K562 (cell line): ENCODE results near the gene PRDX6. TPM values are rescaled to one million over a fixed set of nuclear protein-coding genes. Genes with fewer than 3 reads are reported as not detected.

ENCODE experiments used
- CTBP1 ChIP-seq: fragments of 450-650 bp; IDR thresholded peaks from 2 replicates; pipeline ENCODE4 v1.6.1; 2016; ENCODE audit warnings: borderline replicate concordance
- ELF1 ChIP-seq: fragments of 200-800 bp; sonication (Bioruptor generic); IDR thresholded peaks from 2 replicates; pipeline ENCODE4 v1.6.1; 2016; ENCODE audit warnings: missing genetic modification characterization, missing compliant biosample characterization
- GABPA ChIP-seq: fragments of 200-800 bp; sonication (Bioruptor generic); conservative IDR thresholded peaks from 2 replicates; pipeline ENCODE4 v1.6.1; 2016; ENCODE audit warnings: low read depth, missing genetic modification characterization, missing compliant biosample characterization
- MEF2A ChIP-seq: IDR thresholded peaks from 2 replicates; pipeline ENCODE4 v1.6.1; 2011; ENCODE audit warnings: low read depth, mild to moderate bottlenecking, low read length, moderate library complexity; ENCODE audit not compliant: control insufficient read depth
- NONO ChIP-seq, 2 experiments: fragments of 200-400 bp in 1 of 2; fragments of 450-650 bp in 1 of 2; formaldehyde crosslinking in 1 of 2; IDR thresholded peaks; 2 replicates each; pipeline ENCODE4 v1.6.1; 2017; ENCODE audit warnings: low read depth in 2 of 2, mild to moderate bottlenecking in 2 of 2, moderate library complexity in 2 of 2, low read length in 1 of 2
- RAD21 ChIP-seq, 2 experiments: fragments of 250-450 bp in 1 of 2; fragments of 450-650 bp in 1 of 2; sonication (Bioruptor Pico) in 1 of 2; formaldehyde crosslinking in 1 of 2; IDR thresholded peaks in 1 of 2; conservative IDR thresholded peaks in 1 of 2; 2 replicates each; pipeline versions ENCODE4 v1.4.0 to v1.8.0; 2020 to 2022; ENCODE audit warnings: mild to moderate bottlenecking in 2 of 2, moderate library complexity in 1 of 2
- TAF1 ChIP-seq: IDR thresholded peaks from 2 replicates; pipeline ENCODE4 v1.6.1; 2011; ENCODE audit warnings: mild to moderate bottlenecking, low read length, moderate library complexity; ENCODE audit not compliant: insufficient read depth, control insufficient read depth, severe bottlenecking; ENCODE audit errors: extremely low read depth
- ZBTB8A ChIP-seq: fragments of 450-650 bp; IDR thresholded peaks from 2 replicates; pipeline ENCODE4 v1.6.1; 2018; ENCODE audit warnings: mild to moderate bottlenecking, moderate library complexity; ENCODE audit not compliant: partially characterized antibody
- polyA plus RNA-seq, 8 experiments: library from polyadenylated mRNA; depleted of rRNA in 4 of 8; stranded (reverse) in 5 of 8; unstranded in 3 of 8; fragments of >200 nt; fragmentation: Nextera tagmentation in 2 of 8; fragmentation: Illumina TruSeq in 1 of 8; extraction: Ambion mirVana in 2 of 8; extraction: Trizol in 1 of 8; gene quantifications; 2 replicates each; pipeline versions ENCODE4 v1.2.1 to v1.2.3, GENCODE V29; 2011 to 2014; ENCODE audit warnings: inconsistent platforms in 1 of 8, missing spikeins in 1 of 8
- total RNA-seq, 7 experiments: library from RNA; depleted of rRNA in 6 of 7; stranded (reverse); fragments of >200 nt in 6 of 7; fragmentation: Illumina TruSeq in 2 of 7; extraction: Trizol in 2 of 7; gene quantifications; 2 replicates each; pipeline versions ENCODE4 v1.2.1 to v1.2.3, GENCODE V29; 2011 to 2021; ENCODE audit warnings: low replicate concordance in 1 of 7
- TF ChIP-seq, protein P1 (sequence below): sonication (generic); formaldehyde crosslinking; IDR thresholded peaks from 2 replicates; pipeline ENCODE4 v1.8.0; 2023; ENCODE audit warnings: mild to moderate bottlenecking, missing genetic modification reagents
- TF ChIP-seq, protein P2 (sequence below): fragments of 450-650 bp; formaldehyde crosslinking; IDR thresholded peaks from 2 replicates; pipeline ENCODE4 v1.4.0; 2020; ENCODE audit warnings: mild to moderate bottlenecking, moderate library complexity
- TF ChIP-seq, protein P3 (sequence below), 2 experiments: IDR thresholded peaks in 1 of 2; conservative IDR thresholded peaks in 1 of 2; 2 replicates each; pipeline ENCODE4 v1.6.1; 2016; ENCODE audit warnings: low read depth in 2 of 2, mild to moderate bottlenecking in 1 of 2, missing compliant biosample characterization in 1 of 2, missing genetic modification characterization in 1 of 2, moderate library complexity in 1 of 2

The PRDX6 gene
- total and polyA plus RNA-seq, 9 of the 15 experiments (the other 6 are each of a cell fraction or from before 2014, with no cell fraction given) = 277 to 1,082 (median 610) TPM

DNA sequence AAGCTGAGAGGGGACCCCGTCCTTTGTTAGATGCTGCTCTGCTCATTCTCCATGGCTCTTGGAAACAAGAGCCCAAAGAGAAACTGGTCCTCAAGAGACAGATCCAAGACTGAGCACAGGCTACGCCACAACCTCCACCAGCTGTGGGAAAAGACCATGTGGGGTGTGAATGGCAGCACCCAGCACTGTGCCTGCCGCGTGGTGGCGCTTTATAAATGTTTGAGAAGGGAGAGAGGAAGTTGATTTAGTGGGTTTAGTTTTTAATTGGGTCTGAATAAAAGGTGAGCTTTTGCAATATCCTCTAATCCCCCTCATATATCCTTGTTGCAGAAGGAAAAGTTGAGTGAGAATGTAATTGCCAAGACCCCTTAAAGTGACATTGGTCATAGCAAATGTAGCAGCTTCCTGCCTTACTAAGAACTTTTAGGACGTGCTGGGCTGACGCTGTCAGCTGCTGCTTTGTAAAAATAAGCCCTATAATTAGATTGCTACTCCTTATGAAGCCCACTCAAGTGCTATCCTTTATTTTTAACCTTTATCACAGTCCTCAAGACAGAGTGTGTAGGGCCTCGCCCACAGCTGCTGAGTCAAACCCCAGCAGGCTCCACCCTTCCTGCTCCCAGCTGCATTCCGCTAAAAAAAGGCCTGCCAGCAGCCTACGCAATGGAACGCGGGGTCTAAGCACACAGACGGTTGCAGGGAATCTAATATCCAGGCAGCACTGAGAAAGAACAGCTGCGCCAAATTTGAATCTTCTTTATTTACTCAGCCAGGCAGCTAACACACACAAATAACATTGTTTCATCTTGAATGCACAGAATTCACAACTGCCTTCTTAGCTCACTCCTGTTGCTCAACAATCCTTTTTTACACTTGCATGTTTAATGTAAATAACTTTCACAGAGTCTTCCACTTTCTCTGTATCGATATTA lies 47.4 kb upstream of the PRDX6 start (continued):
- peak; percentile 21; the same call in 1 of the 2 replicates for TF ChIP-seq ELF1 (tag)
- TF ChIP-seq, protein P1, sequence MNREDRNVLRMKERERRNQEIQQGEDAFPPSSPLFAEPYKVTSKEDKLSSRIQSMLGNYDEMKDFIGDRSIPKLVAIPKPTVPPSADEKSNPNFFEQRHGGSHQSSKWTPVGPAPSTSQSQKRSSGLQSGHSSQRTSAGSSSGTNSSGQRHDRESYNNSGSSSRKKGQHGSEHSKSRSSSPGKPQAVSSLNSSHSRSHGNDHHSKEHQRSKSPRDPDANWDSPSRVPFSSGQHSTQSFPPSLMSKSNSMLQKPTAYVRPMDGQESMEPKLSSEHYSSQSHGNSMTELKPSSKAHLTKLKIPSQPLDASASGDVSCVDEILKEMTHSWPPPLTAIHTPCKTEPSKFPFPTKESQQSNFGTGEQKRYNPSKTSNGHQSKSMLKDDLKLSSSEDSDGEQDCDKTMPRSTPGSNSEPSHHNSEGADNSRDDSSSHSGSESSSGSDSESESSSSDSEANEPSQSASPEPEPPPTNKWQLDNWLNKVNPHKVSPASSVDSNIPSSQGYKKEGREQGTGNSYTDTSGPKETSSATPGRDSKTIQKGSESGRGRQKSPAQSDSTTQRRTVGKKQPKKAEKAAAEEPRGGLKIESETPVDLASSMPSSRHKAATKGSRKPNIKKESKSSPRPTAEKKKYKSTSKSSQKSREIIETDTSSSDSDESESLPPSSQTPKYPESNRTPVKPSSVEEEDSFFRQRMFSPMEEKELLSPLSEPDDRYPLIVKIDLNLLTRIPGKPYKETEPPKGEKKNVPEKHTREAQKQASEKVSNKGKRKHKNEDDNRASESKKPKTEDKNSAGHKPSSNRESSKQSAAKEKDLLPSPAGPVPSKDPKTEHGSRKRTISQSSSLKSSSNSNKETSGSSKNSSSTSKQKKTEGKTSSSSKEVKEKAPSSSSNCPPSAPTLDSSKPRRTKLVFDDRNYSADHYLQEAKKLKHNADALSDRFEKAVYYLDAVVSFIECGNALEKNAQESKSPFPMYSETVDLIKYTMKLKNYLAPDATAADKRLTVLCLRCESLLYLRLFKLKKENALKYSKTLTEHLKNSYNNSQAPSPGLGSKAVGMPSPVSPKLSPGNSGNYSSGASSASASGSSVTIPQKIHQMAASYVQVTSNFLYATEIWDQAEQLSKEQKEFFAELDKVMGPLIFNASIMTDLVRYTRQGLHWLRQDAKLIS (CRISPR knock-in tag) = 0 out of 2 replicates have a peak, but pooled peaks have one; percentile 22
- TF ChIP-seq NONO (IDR thresholded peaks at IDR 0.05; ENCODE audit: low read depth in 2 of 2, low read length in 1 of 2) = peak in 1 of 2 experiments; percentile 61; a peak in 2 of 4 replicates
- TF ChIP-seq, protein P2, sequence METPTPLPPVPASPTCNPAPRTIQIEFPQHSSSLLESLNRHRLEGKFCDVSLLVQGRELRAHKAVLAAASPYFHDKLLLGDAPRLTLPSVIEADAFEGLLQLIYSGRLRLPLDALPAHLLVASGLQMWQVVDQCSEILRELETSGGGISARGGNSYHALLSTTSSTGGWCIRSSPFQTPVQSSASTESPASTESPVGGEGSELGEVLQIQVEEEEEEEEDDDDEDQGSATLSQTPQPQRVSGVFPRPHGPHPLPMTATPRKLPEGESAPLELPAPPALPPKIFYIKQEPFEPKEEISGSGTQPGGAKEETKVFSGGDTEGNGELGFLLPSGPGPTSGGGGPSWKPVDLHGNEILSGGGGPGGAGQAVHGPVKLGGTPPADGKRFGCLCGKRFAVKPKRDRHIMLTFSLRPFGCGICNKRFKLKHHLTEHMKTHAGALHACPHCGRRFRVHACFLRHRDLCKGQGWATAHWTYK (CRISPR knock-in tag) = peak; percentile 39; the same call in 1 of the 2 replicates
- peak; percentile 56 for TF ChIP-seq TAF1
- no peak for TF ChIP-seq ZBTB8A
- peak; percentile 15; the same call in 1 of the 2 replicates for TF ChIP-seq GABPA (tag)
- peak; percentile 55 to 75 for TF ChIP-seq RAD21 (CRISPR knock-in tag; conservative IDR thresholded peaks at IDR 0.05 in 1 of 2, IDR thresholded peaks at IDR 0.05 in 1 of 2)
- TF ChIP-seq, protein P3, sequence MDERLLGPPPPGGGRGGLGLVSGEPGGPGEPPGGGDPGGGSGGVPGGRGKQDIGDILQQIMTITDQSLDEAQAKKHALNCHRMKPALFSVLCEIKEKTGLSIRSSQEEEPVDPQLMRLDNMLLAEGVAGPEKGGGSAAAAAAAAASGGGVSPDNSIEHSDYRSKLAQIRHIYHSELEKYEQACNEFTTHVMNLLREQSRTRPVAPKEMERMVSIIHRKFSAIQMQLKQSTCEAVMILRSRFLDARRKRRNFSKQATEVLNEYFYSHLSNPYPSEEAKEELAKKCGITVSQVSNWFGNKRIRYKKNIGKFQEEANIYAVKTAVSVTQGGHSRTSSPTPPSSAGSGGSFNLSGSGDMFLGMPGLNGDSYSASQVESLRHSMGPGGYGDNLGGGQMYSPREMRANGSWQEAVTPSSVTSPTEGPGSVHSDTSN (CRISPR knock-in tag; IDR thresholded peaks at IDR 0.05; ENCODE audit: low read depth) = no peak
- TF ChIP-seq, protein P3 (tag; conservative IDR thresholded peaks at IDR 0.05; ENCODE audit: low read depth) = peak; percentile 68
- peak; percentile 88 for TF ChIP-seq MEF2A
- TF ChIP-seq CTBP1 = peak; percentile 23; the same call in 1 of the 2 replicates
